NCI-H524 treated with DMSO at 0.1 percent for 48 hours (cell line): Measurements from ENCODE around the gene TCF3.

Source experiments
- DNase-seq: peaks from one replicate; lab custom pipeline; 2025; lab: John Stamatoyannopoulos, UW

The TCF3 gene

DNA sequence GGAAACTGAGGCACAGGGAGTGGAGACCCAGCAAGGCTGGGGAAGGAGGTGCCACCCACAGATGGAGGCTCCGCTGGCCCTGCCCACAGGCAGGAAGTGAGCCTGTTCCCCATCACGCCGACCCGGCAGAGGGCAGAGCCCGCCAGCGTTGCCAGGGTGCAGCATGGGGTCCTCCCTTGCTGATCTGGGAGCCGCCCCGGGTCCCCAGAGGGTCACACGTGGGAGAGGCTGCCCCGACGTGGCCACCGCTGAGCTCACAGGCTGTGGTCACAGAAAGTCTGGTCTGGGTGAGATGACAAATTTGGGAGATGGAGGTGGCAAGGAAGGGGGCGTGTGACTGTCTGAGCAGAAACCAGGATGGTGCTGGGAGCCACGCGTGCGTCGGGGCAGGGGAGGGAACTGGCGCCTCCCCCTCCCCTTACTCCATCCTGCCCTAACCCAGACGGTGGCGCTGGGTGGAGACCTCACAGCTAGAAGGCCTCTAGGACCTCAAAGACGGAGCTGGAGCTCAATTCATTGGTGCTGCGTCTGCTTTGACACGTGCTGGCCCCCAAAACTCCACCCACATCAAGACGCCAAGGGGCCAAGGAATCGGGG lies 92.0 kb downstream of the TCF3 start:
- no peak for DNase-seq
